T47D (cell line): ENCODE data around the gene SIK3.
"Not testable (repeated sequence)": the region's sequence is repeated elsewhere in the genome, so short reads cannot be mapped to it uniquely, and the experiment has no call there.

ENCODE experiments used
- DNase-seq, 2 experiments: peaks; one replicate each; pipeline versions ENCODE4 v3.0.0 to v3.0.0-alpha.2; 2011 to 2012; ENCODE audit warnings: low read depth in 1 of 2, low spot score in 1 of 2
- JUND ChIP-seq: IDR thresholded peaks from 2 replicates; pipeline ENCODE4 v1.6.1; 2012; ENCODE audit warnings: low read depth
- in situ Hi-C: cut with HindIII; loops from 2 replicates; pipeline ENCODE4 v1.10.0; 2016; ENCODE audit warnings: low sequenced_read_pairs, low pct_unique_long_range_greater_than_20kb

Gene SIK3

DNA sequence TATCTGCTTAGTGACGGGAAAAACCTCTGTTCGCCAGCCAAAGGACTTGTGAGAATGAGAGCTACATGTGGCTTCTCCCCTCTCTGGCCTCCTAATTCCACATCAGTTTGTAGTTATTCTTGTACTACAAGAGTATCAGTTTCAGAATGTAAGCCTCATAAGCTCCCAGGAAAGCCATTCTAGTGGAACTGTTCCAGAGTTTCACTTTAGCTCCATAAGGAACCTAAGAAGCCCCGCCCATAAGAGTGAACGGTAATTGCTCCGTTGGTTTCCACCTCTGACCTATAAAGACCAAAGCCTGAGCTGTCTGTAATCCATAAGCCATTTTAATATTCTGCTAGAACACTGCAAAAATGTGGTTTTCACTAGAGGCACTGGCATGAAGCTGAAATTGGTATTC lies 53.0 kb downstream of the SIK3 start:
- DNase-seq = peak in 1 of 2 experiments; percentile 40
- in situ Hi-C loops = no loop called here
- TF ChIP-seq JUND = no peak

DNA sequence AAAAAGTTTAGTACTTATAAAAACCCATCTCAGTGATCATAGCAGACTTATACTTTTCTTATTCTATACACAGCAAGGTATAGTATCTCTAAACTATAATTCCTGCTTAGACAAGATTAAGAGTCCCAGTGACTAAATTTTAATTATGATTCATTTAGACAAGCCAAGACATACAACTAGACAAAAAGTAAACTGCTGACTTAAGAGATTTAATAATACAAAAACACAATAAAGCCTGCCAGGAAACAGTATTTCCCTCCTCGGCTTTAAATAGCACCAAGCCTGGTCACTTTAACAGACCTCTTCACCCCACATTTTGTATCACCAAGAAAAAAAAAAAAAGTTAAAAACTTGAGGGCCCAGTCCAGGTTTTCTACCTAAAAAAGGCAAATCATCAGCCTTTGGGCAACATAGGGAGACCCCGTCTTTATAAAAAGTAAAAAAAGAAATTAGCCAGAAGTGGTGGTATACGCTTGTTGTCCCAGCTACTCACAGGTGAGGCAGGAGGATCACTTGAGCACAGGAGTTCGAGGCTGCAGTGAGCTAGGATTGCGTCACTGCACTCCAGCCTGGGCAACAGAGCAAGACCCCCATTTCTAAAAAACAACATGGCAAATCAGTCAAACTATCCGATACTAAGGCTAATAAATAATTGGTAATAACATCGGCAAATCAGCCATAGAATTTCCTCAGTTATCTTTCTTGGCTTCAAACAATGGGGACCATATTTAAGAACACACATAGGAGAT lies 53.8 kb downstream of the SIK3 start:
- in situ Hi-C loops = no loop called here
- no peak for DNase-seq
- no peak for TF ChIP-seq JUND

DNA sequence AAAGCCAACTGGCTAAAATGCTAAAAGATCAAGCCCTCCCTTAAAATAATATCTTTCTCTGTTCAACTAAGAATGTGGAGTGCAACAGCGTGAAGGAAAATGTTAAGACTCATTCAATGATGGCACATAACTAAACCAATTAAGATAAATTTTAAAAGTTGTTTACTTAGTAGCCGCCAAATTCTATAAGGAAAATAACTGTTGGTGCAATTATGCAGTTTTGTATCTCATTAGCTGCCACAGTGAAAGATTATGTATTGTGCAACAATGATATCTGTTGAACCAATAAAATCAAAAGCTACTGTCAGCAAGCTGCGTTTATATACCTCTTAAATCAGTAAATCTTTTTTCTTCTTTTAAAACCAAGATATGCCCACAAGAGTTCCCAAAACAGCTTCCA lies 55.5 kb downstream of the SIK3 start:
- in situ Hi-C loops = no loop called here
- no peak for DNase-seq
- TF ChIP-seq JUND = no peak

DNA sequence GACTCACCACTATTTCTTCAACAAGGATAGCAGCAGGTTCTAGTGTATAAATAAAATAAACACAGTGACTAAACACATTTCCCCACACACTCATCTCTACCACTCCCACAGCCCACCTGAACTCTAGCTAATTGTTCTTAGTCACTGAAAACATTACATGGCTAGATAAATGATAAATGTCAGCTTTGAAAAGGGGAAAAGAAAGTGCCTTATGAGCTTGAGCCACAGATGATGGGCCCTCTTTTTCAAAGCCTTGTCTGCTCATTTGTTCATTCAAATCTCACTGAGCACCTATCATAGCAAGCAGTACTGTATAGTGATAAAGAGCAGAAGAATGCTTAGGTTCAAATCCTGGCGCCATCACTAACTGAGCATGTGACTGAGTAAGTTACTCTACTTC lies 58.3 kb downstream of the SIK3 start:
- in situ Hi-C loops = no loop called here
- TF ChIP-seq JUND = no peak
- DNase-seq = no peak

DNA sequence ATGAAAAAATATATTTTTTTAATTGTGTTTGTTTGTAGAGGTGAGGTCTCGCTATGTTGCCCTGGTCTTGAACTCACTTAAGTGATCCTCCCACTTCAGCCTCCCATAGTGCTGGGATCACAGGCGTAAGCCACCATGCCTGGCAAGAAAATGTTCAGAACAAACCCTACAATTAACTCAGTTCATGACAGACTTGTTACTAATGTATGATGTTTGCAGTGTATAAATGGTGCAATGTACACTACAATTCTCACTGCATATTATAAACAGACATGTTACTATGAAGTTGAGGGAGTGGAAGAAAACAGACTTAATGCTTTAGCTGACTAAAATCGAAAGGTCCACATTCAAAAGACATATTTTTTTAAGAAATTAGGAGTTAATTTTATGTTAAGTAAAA lies 59.0 kb downstream of the SIK3 start:
- in situ Hi-C loops = no loop called here
- no peak for TF ChIP-seq JUND
- no peak for DNase-seq

DNA sequence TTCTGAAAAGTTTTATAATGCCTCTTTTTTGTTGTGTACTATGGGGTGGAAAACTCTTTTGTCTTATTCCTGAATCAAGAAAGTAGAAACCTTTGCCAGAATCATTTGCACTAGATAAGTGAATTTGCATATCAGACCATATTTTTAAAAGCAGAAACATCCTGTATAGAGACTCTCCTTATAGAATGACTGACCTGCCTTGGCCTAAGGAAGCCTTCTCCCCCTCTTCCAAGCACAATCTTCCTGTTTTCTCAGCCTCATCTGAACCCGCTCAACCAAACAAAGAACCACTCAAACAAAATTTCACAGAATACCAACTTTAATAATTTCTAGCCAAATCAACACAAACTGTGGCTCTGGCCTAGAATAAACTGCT lies 60.3 kb downstream of the SIK3 start:
- DNase-seq = no peak
- in situ Hi-C loops = no loop called here
- TF ChIP-seq JUND = no peak

DNA sequence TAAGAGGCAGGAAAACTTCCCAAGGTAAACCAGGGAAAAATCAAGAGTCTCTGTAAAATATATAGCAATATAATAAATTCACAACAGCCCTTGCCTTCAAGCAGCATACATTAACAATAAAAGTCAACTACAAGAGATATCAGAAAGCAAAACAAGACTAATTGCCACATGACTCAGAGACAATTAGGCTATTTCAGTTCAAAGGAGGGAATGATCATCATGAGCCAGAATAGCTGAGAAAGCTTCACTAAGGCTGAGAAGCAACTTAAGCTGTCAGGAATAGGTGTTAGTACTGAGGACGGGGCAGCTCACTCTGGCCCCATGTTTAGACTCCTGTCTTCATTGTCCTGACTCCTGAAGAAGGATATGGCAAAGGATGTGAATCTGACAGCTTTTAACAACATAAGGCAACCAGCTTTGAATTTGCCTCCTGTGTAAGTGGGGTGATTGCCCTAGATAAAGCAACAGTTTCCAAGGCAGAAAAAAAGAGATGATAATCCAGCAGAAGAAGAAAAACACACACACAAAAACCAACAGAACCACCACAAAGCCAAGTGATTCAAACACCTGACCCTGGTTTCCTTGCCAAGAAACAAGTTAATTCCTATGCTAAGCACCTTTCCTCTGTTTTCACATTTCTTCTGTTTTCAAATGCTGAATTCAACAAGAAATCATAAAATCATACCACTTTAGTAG lies 60.8 kb downstream of the SIK3 start:
- in situ Hi-C loops = no loop called here
- DNase-seq = no peak
- TF ChIP-seq JUND = no peak

DNA sequence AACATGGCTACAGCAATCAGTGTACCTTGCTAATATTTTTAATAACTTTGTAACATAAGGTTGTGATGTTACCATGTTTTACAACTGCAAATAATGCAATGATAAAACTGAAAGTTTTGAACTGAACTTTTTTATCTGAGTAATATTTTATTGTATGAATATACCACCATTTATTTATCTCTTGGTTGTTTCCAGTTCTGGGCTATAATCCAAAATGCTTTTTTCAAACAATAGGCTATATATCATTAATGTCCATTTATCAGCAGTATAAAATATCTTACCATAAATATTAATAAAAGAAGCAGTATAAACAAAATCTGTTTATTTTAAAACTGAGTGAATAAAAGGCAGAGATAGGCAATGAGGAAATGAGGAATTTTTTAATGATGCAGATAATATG lies 63.3 kb downstream of the SIK3 start:
- DNase-seq = no peak
- in situ Hi-C loops = no loop called here
- no peak for TF ChIP-seq JUND

DNA sequence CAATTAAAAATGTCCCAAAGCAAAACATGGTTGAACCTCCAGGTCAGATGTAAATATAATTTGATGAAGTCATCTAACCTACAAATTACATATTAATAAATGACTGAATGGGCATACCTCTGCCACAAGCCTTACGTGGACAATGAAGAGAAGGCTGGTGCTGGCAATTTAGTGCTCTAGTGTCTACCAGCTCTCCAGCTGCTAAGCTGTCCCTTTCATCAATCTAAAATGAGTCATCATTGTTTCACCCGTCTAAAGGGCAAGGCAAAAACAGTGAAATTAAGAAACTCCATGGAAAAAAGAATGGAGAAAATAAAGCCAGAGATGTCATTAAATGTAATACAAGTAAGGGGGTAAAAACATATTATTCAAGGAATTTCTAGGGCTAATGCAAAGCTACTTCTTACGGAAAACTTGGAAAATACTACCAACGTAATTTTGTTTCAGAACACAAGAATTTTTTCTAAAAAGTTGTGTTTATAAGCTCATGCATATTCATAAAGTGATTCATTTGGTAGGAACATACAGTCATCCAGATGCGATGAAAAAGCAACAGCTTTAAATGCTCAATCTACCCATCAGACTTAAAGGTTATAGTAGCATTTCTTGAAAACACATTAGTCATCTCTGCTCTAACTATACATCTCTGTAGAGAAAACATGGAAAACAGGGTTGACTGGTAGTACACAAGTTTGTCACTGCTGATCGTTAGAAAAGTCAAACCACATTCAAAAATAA lies 71.5 kb downstream of the SIK3 start:
- in situ Hi-C loops = no loop called here
- TF ChIP-seq JUND = no peak
- no peak for DNase-seq

DNA sequence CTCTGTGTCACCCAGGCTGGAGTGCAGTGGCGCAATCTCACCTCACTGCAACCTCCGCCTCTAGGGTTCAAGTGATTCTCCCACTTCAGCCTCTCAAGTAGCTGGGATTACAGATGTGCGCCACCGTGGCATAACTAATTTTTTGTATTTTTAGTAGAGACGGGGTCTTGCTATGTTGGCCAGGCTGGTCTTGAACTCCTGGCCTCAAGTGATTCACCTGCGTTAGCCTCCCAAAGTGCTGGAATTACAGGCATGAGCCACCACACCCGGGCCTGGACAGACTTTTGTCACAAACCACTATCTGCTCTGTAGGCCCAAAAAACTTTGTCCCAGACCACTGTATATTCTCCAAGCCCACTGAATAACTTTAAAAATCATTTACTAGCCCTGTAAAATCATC lies 74.5 kb downstream of the SIK3 start:
- in situ Hi-C loops, DNase-seq: not testable (repeated sequence)

DNA sequence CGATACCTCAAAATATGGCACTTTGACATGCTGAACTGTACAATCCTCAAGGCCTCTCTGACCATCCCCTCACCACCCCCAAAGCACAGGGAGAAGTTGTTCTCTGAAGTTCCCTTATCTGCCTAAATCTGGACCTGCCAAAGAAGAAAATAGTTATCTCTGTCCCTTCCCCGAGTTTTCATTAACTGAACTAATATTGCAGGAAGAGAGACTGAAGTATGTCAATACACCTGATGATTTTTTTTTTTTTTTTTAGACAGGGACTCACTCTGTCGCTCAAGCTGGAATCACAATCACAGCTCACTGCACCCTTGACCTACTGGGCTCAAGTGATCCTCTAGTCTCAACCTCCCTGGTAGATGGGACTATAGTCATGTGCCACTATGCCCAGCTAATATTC lies 75.0 kb downstream of the SIK3 start:
- no peak for DNase-seq
- no peak for TF ChIP-seq JUND
- in situ Hi-C loops = no loop called here

DNA sequence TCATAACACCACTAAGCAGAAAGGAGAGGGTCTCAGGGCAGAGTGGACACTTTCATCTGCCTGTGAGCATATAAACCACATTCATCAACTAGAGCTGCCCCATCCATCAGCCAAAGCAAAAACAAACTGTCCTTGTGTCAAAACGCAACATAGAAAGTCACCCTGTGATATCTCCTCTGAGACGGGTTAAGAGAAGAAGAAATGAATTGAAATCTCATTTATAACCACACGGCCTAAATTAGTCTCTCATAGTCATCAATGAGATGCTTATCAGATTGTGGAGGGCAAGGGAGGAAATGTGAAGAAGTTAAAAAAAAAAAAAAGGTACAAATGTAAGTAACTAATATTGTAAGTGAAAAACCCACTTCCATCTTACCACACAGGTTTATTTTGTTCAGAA lies 75.7 kb downstream of the SIK3 start:
- in situ Hi-C loops = no loop called here
- DNase-seq = no peak
- no peak for TF ChIP-seq JUND

DNA sequence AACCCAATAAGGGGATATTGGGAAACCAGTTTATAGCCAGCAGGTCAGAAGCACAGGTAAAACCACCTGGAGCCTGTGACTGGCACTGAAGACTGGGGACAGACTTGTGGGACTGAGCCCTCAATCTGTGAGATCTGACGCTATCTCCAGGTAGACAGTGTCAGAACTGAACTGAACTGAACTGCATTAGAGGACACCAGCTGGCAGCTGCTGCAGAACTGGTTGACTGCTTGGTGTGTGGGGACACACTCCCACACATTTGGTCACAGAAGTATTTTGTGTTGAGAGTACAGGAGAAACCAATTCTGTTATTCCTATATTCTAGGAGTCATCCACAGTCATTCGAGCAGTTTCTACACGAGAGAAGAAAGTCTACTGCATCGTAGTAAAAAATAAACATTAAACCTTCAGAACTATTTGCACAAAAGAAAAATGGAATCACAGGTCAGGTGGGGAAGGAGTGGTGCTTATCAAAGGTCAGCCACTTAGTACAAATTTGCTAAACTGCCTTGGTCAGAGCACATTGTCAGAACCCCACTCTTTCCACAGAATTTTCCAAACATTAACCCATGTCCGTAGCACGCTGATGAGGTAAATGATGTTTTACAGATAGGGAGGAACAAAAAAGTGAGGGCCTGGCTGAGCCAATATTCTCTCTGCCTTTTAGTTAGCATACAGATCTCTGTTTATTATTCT lies 77.2 kb downstream of the SIK3 start:
- in situ Hi-C loops = no loop called here
- TF ChIP-seq JUND = no peak

More for the DNA sequence above, 77.2 kb downstream of the SIK3 start:
- no peak for DNase-seq
